ENCODE data around the gene LPP.

DNA sequence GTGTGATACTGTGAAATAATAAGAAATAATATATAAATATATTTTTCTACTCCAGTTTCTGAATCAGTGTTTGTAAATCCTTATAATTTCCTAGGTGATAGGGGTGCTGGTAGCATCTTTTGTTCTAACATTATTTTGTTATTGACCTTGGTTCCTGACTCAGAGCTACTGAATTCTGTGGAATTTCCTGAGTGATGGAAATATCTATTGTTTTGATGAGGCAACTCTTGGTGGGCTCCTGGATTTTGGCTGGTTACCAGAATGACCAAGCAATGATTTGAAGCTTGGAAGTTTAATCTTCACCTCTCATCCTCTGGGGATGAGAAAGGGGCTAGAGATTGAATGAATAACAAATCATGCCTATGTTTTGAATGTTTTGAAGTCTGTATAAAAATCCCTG, 377.3 kb downstream of the LPP start:
- TF ChIP-seq, protein P1, sequence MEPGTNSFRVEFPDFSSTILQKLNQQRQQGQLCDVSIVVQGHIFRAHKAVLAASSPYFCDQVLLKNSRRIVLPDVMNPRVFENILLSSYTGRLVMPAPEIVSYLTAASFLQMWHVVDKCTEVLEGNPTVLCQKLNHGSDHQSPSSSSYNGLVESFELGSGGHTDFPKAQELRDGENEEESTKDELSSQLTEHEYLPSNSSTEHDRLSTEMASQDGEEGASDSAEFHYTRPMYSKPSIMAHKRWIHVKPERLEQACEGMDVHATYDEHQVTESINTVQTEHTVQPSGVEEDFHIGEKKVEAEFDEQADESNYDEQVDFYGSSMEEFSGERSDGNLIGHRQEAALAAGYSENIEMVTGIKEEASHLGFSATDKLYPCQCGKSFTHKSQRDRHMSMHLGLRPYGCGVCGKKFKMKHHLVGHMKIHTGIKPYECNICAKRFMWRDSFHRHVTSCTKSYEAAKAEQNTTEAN (CRISPR knock-in tag; conservative IDR thresholded peaks at IDR 0.05), result no peak
- TF ChIP-seq NR1H2 (CRISPR knock-in tag; IDR thresholded peaks at IDR 0.05; ENCODE audit: borderline replicate concordance, low read depth), result no peak
- no peak for TF ChIP-seq POLR2AphosphoS5 (IDR thresholded peaks at IDR 0.05; ENCODE audit: low read depth, low read length)
- TF ChIP-seq ZNF207 (IDR thresholded peaks at IDR 0.05; ENCODE audit: borderline replicate concordance), result no peak
